OCI-LY3 (cell line): Measurements from ENCODE around the gene IER5L.

Source experiments
- H2AFZ ChIP-seq: fragments of 200-600, 300-600 bp; shearing (Covaris generic); 2 replicates; pipeline ENCODE4 v1.6.0; 2014; ENCODE audit warnings: antibody characterized with exemption, low read depth, low read length
- H3K27ac ChIP-seq: fragments of 200-600, 300-600 bp; sonication (generic); 2 replicates; pipeline ENCODE4 v1.5.1; 2014; ENCODE audit warnings: mild to moderate bottlenecking, low read length, moderate library complexity, mixed read lengths
- H3K27me3 ChIP-seq: fragments of 200-600, 300-600 bp; sonication (generic); 2 replicates; pipeline ENCODE4 v1.6.1; 2014; ENCODE audit warnings: low read depth, low read length, mixed read lengths
- H3K36me3 ChIP-seq: fragments of 200-600, 300-600 bp; sonication (generic); replicated peaks from 2 replicates; pipeline ENCODE3; 2014; ENCODE audit warnings: low read depth, low read length, mixed read lengths
- H3K4me1 ChIP-seq: fragments of 300-600, 200-600 bp; sonication (generic); 2 replicates; pipeline ENCODE4 v1.6.1; 2014; ENCODE audit warnings: low read length, mixed read lengths
- H3K4me2 ChIP-seq: fragments of 200-600, 300-600 bp; sonication (generic); 2 replicates; pipeline ENCODE4 v1.6.1; 2014; ENCODE audit warnings: low read length, mixed read lengths
- H3K4me3 ChIP-seq: fragments of 300-600, 200-600 bp; sonication (generic); 2 replicates; pipeline ENCODE4 v1.5.1; 2014; ENCODE audit warnings: antibody characterized with exemption, mild to moderate bottlenecking, low read length, moderate library complexity
- H3K79me2 ChIP-seq: fragments of 300-600, 200-600 bp; shearing (Covaris generic); 2 replicates; pipeline ENCODE4 v1.6.1; 2014; ENCODE audit warnings: mild to moderate bottlenecking, low read length, mixed read lengths
- H3K9ac ChIP-seq: fragments of 300-600, 200-600 bp; shearing (Covaris generic); 2 replicates; pipeline ENCODE4 v1.6.0; 2014; ENCODE audit warnings: mild to moderate bottlenecking, low read length, moderate library complexity
- H3K9me3 ChIP-seq: fragments of 200-600, 300-600 bp; shearing (Covaris generic); 2 replicates; pipeline ENCODE4 v1.6.1; 2014; ENCODE audit warnings: low read length, mixed read lengths; ENCODE audit not compliant: insufficient read depth
- H4K20me1 ChIP-seq: fragments of 200-600, 300-600 bp; sonication (generic); 2 replicates; pipeline ENCODE4 v1.6.1; 2016; ENCODE audit warnings: low read length, mixed read lengths; ENCODE audit not compliant: insufficient read depth
- CTCF ChIP-seq: fragments of 200-600, 300-600 bp; sonication (generic); IDR thresholded peaks from 2 replicates; pipeline ENCODE4 v1.5.1; 2014; ENCODE audit warnings: antibody characterized with exemption, low read length, low read depth
- EZH2phosphoT487 ChIP-seq: fragments of 200-600 bp; shearing (Covaris generic); IDR thresholded peaks from 2 replicates; pipeline ENCODE4 v1.6.1; 2018; ENCODE audit warnings: antibody characterized with exemption, mixed run types, low read depth

Gene IER5L

GRCh38 chr9:129126749-129127618 lies 51.1 kb downstream of the IER5L start:
- Histone ChIP-seq H3K9ac (no peak overlapping the region), H3K36me3 (peaks cover 30% of the 10 kb centered on the region)

More at GRCh38 chr9:129126749-129127618, 51.1 kb downstream of the IER5L start:
- H4K20me1 ChIP-seq, result peaks cover 16% of the 10 kb centered on the region; the same call in 1 of the 2 replicates
- H3K27ac ChIP-seq, result no peak overlapping the region
- no peak for TF ChIP-seq CTCF
- TF ChIP-seq EZH2phosphoT487, result no peak
- no peaks in the 10 kb centered on the region for H3K9me3 ChIP-seq
- H3K4me2 ChIP-seq, result no peak overlapping the region
- H3K27me3 ChIP-seq, result no peaks in the 10 kb centered on the region
- no peak overlapping the region for H3K4me3 ChIP-seq
- no peaks in the 10 kb centered on the region for H3K79me2 ChIP-seq
- H2AFZ ChIP-seq, result no peak overlapping the region
- H3K4me1 ChIP-seq, result peaks cover 10% of the 10 kb centered on the region
